SK-MEL-5 (cell line): ENCODE results near the gene LIME1. TPM values are rescaled to one million over a fixed set of nuclear protein-coding genes. Genes with fewer than 3 reads are reported as not detected.

ENCODE experiments used
- DNase-seq: peaks from one replicate; pipeline ENCODE4 v3.0.0-alpha.2; 2016; ENCODE audit warnings: low read depth, low spot score
- in situ Hi-C: cut with HindIII; loops from 2 replicates; pipeline ENCODE4 v1.10.0; 2016; ENCODE audit warnings: low sequenced_read_pairs, high pct_unique_total_duplicates, low pct_unique_long_range_greater_than_20kb
- total RNA-seq: library from RNA; depleted of rRNA; stranded (reverse); fragments of >200 nt; shearing (Covaris generic); gene quantifications from 2 replicates; pipeline ENCODE4 v1.2.3, GENCODE V29; 2014

The LIME1 gene
- total RNA-seq, 1 experiment from 2014 or later, result 3.3 TPM

- in situ Hi-C loops, result no loop called here
- no peak for DNase-seq
Measured at GRCh38 chr20:63743210-63743970, 6.9 kb downstream of the LIME1 start.

- no peak for DNase-seq
- in situ Hi-C loops, result no loop called here
Measured at GRCh38 chr20:63744158-63744557, 7.7 kb downstream of the LIME1 start.

GRCh38 chr20:63744574-63745423, 8.3 kb downstream of the LIME1 start:
- in situ Hi-C loops, result no loop called here
- DNase-seq, result no peak

- in situ Hi-C loops, result no loop called here
- no peak for DNase-seq
Measured at GRCh38 chr20:63745424-63745805, 9.0 kb downstream of the LIME1 start.

GRCh38 chr20:63745961-63746731, 9.7 kb downstream of the LIME1 start:
- DNase-seq, result no peak
- in situ Hi-C loops, result no loop called here

GRCh38 chr20:63746751-63747315, 10.4 kb downstream of the LIME1 start:
- DNase-seq, result no peak
- in situ Hi-C loops, result no loop called here

- in situ Hi-C loops, result no loop called here
- no peak for DNase-seq
Measured at GRCh38 chr20:63747622-63748069, 11.2 kb downstream of the LIME1 start.

GRCh38 chr20:63748070-63748933, 11.8 kb downstream of the LIME1 start:
- no peak for DNase-seq
- in situ Hi-C loops, result no loop called here

GRCh38 chr20:63748934-63749270, 12.4 kb downstream of the LIME1 start:
- in situ Hi-C loops, result no loop called here

GRCh38 chr20:63749597-63750508, 13.4 kb downstream of the LIME1 start:
- in situ Hi-C loops, result no loop called here
- DNase-seq, result no peak

More at GRCh38 chr20:63748934-63749270, 12.4 kb downstream of the LIME1 start:
- no peak for DNase-seq

GRCh38 chr20:63750807-63751470, 14.5 kb downstream of the LIME1 start:
- no peak for DNase-seq
- in situ Hi-C loops, result no loop called here

GRCh38 chr20:63751471-63752271, 15.2 kb downstream of the LIME1 start:
- in situ Hi-C loops, result no loop called here
- DNase-seq, result no peak

GRCh38 chr20:63752411-63753101, 16.1 kb downstream of the LIME1 start:
- in situ Hi-C loops, result no loop called here

GRCh38 chr20:63753381-63753780, 16.9 kb downstream of the LIME1 start:
- in situ Hi-C loops, result no loop called here
- no peak for DNase-seq

More at GRCh38 chr20:63752411-63753101, 16.1 kb downstream of the LIME1 start:
- no peak for DNase-seq
